ENCODE data around the gene HOXC13.

The HOXC13 gene, protein sequence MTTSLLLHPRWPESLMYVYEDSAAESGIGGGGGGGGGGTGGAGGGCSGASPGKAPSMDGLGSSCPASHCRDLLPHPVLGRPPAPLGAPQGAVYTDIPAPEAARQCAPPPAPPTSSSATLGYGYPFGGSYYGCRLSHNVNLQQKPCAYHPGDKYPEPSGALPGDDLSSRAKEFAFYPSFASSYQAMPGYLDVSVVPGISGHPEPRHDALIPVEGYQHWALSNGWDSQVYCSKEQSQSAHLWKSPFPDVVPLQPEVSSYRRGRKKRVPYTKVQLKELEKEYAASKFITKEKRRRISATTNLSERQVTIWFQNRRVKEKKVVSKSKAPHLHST

DNA sequence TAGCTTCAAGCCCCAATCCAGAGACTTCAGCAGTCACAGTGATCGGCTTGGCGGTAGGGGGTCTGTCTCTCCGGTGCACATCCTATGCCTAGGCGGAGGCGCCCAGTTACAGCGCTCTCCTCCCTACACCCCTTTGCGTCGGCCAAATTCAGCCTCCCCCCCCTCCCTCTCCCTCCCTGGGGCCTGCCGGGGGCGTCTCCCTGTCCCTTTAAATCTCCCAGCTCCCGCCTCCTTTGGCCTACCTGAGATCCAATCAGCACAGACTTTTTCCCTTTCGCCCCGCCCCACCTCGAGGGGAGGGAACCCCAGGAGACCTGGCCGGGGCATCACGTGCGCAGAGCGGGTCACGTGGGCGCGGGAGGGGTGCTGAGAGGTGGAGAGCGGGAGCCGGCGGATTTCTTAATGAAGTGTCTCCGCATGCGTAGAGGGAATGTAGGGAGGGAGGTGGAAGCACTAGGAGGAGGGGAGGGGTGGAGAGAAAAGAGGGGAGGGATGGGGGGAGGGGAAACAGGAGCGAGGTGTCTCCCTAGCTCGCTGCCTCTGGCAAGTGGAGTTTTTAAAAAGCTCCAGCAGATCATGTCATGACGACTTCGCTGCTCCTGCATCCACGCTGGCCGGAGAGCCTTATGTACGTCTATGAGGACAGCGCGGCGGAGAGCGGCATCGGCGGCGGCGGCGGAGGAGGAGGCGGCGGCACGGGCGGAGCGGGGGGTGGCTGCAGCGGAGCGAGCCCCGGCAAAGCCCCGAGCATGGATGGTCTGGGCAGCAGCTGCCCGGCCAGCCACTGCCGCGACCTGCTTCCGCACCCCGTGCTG lies at the start of gene HOXC13:
HOXC13 (plus strand) TSS at position 506 of the 815 bp plus-strand sequence; CDS start at position 582, 76 bp downstream.
- peak; percentile 39 to 42 for DNase-seq

- no peak for DNase-seq
Observed at GRCh38 chr12:53890081-53890480, 48.5 kb upstream of the HOXC13 start.

GRCh38 chr12:53892762-53893395 lies 45.8 kb upstream of the HOXC13 start:
- DNase-seq: no peak

GRCh38 chr12:53899230-53899629 lies 39.4 kb upstream of the HOXC13 start:
- no peak for DNase-seq

GRCh38 chr12:53907103-53907502 lies 31.5 kb upstream of the HOXC13 start:
- DNase-seq: no peak

DNA sequence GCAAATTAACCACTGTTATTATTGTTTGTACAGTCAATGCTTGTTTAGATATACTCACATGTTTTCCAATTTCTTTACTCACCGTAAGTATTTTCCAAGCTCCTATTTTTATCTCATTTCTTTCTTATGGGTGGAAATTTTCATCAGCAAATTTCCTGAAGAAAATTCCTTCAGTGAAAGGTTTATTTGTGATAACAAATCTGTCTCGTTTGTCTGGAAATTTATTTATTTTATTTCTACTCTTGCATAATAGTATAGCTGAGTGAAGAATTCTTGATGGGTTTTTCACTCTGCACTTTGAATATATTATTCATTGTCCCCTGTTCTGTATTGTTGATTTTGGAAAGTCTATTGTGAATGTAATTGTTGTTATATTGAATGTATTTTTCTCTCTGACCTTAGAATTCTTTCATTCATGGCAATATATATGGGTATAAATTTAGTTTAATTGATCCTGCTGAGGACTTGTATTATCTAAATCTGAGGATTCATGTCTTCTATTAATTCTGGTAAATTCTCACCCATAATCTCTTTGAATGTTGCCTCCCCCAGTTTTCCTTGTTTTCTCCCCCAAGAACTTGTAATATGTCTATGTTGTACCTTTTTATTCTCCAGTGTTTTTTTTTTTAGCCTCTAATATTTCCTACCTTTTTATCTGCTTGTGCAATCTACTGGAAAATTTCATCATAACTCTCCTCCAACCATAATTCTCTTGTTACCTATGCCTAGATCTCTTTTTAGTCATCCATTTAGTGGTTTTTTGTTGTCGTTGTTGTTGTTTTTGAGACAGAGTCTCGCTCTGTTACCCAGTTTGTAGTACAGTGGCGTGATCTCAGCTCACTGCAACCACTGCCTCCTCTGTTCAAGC lies 21.6 kb upstream of the HOXC13 start:
- DNase-seq: no peak

DNA sequence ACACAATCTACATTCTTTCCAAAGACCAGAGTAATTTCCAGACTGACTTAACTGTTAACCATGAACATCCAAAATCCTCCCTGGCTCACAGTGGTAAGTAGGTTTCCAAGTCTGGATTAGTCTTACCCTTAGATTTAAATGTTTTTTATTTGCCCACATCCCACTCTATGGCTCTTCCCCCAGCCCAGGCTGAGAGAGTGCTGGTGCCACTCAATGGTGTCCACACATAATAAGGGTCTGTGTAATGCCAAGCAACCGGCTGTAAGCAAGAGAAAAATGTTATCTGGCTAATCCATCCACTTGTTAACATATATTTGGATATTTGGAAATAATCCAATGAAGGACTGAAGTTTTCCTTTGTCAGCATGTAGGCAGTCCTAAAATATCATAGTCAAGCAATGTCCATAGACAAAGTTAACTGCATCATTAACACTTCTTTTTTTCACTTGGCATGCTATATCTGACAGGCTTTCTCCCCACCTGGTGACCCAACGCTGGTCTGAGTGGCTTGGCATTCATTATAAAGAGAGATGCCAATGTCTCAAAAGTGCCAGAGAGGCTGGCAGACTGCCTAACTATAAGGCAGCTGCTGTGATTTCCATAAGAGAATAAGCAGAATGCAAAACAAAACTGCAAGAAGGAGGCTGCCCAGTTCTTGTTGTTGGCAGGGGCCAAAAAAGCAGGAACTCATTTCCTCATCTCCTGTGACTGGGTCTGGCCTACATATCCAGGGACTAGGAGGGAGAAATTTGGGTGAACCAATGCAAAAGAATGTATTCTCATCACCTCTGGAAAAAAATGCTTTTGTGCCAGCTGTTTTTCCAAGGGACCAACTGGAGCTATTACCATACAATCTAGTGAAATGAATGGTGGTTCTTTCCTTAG lies 13.9 kb upstream of the HOXC13 start:
- no peak for DNase-seq

GRCh38 chr12:53927220-53928029 lies 11.2 kb upstream of the HOXC13 start:
- no peak for DNase-seq

- no peak for DNase-seq
Observed at GRCh38 chr12:53928054-53928835, 10.4 kb upstream of the HOXC13 start.

DNA sequence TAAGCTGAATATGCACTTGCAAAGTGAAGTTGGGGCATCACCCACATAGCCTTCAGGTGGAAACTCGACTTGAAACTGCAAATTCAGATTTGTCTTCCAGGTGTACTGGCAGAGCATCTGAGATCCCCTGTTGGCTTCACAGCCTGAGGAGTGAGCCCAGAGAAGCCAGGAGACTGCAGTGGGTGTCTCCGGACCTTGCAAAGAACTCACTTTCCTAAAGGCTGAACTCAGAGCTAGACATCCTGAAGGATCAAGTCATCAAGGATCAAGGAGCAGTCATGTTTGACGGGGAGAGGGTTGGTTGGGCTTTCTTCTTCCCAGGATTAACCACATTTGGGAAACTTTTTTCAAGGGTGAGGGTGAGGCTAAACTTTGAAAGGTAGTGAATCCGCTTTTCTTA lies 9.1 kb upstream of the HOXC13 start:
- DNase-seq: no peak

- no peak for DNase-seq
Observed at GRCh38 chr12:53930591-53931255, 7.9 kb upstream of the HOXC13 start.

DNA sequence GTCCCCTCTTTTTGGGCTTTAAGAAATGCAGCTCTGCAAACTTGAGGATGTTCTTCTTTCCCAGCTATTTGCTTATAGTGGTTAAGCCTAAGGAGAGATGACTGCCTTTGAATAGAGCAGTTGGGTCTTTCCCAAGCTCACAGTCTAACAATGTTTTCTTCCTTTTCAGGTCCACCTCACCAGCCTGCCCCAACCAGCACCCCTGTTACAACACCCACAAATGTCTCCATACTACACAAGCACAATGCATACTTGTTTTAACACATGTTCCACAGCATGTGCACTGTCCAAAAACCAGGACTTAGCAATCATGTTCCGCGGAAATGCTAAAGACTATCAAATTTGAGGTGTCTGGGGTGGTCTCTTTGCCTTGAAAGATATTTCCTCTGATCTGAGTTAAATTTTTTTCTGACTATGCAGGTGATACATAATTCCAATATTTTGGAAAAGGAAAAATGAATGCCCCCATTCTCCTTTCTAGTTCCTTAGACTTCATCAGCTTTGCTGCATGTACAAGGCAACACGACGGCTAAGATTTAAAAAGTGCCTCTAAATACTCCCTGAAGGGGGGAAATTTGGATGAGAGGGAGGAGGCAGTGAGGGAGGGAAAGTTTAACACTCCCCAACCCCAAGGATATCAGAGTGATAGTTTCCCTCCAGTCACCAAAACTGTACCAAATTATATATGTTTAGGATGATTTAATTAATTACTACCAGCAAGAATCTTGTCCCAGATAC lies 6.6 kb upstream of the HOXC13 start:
- no peak for DNase-seq

- DNase-seq: no peak
Observed at GRCh38 chr12:53932915-53933314, 5.7 kb upstream of the HOXC13 start.

DNA sequence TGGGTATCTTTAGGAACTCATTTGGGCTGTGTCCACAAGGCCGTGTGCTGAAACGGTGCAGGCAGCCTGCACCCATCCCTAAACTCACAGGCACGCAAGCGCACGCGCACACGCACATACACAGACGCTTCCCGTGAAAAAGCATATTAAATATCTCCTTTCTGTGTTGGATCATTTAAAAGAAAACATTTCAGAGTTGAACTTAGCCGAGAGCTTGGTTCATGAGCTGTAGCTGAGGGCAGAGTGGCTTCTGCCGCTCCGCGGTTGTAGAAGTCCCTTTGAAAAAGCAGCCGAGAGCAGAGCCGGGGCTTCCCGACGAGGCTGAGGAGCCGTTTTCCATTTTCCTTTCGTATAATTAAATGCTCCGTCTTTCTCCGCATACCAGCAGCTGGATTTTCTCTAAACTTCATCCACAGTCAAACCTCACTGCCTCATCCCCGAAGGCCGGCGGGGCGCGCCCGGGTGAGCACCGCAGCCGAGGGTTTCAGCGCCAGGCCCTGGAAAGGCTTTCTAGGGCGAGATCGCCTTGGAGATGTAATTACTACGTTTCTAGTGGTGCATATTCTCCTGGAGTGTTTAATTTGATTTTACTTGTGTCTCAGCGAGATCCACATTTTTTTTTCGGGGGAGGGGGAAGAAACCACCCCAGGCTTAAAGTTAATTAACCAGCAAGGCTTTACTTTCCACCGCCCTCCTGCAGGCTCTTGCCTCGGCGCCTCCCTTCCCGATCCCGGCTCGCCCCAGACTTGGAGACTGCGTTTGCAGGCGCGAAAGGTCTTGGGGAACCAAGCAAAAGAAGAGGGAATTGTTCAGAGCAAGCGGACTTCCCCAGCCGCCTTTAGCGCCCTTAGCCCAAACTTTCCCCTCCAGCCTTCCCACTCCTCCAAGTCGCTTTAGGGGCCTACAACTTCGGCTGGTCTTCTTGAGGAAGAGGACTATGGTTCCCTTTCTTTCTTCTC lies 3.0 kb upstream of the HOXC13 start:
- no peak for DNase-seq

GRCh38 chr12:53937099-53937498 lies 1.5 kb upstream of the HOXC13 start:
- no peak for DNase-seq

GRCh38 chr12:53937596-53938325 lies 870 bp upstream of the HOXC13 start:
- no peak for DNase-seq

Data from stimulated activated CD4-positive, alpha-beta T cell treated with anti-CD3 and anti-CD28 coated beads, Interleukin-4, amount 100 ng/mL, for 4 hours (primary cell).